DND-41 (cell line): ENCODE data around the gene SLC13A5.

ENCODE experiments used
- ATAC-seq: fragments of 200-7000 bp; cut with Tn5 transposase; 3 replicates; pipeline ENCODE4 v1.9.1; 2021; ENCODE audit warnings: low read depth; ENCODE audit not compliant: insufficient read depth
- DNase-seq: peaks from one replicate; pipeline ENCODE4 v3.0.0-alpha.2; 2020
- H2AFZ ChIP-seq: 2 replicates; pipeline ENCODE4 v1.6.0; 2012; ENCODE audit warnings: low read depth, low read length
- H3K27ac ChIP-seq: 2 replicates; pipeline ENCODE4 v1.5.1; 2012; ENCODE audit warnings: low read length, inconsistent platforms
- H3K27me3 ChIP-seq: fragments of 200-600 bp; sonication (generic); 2 replicates; pipeline ENCODE4 v1.6.0; 2012; ENCODE audit warnings: low read length, mild to moderate bottlenecking, inconsistent platforms; ENCODE audit not compliant: insufficient read depth, poor library complexity
- H3K36me3 ChIP-seq: 2 replicates; pipeline ENCODE4 v1.5.1; 2012; ENCODE audit warnings: low read length, inconsistent platforms; ENCODE audit not compliant: insufficient read depth
- H3K4me1 ChIP-seq: 2 replicates; pipeline ENCODE4 v1.5.1; 2012; ENCODE audit warnings: mild to moderate bottlenecking, low read length; ENCODE audit not compliant: insufficient read depth
- H3K4me2 ChIP-seq: 2 replicates; pipeline ENCODE4 v1.6.0; 2012; ENCODE audit warnings: mild to moderate bottlenecking, moderate library complexity, low read length, inconsistent platforms; ENCODE audit not compliant: insufficient read depth
- H3K4me3 ChIP-seq, 2 experiments: fragments of 200-600 bp in 1 of 2; shearing (Covaris generic) in 1 of 2; 2 replicates each; pipeline ENCODE4 v1.5.1; 2012 to 2016; ENCODE audit warnings: inconsistent platforms in 2 of 2, low read length in 2 of 2, mild to moderate bottlenecking in 2 of 2, low read depth in 1 of 2, moderate library complexity in 1 of 2
- H3K79me2 ChIP-seq: 2 replicates; pipeline ENCODE4 v1.6.0; 2012; ENCODE audit warnings: low read length, inconsistent platforms; ENCODE audit not compliant: insufficient read depth
- H3K9ac ChIP-seq: 2 replicates; pipeline ENCODE4 v1.6.0; 2012; ENCODE audit warnings: low read depth, mild to moderate bottlenecking, inconsistent platforms, low read length, moderate library complexity
- H3K9me3 ChIP-seq: 2 replicates; pipeline ENCODE4 v1.5.1; 2012; ENCODE audit warnings: low read length, moderate library complexity, mild to moderate bottlenecking, inconsistent platforms; ENCODE audit not compliant: insufficient read depth, severe bottlenecking
- H4K20me1 ChIP-seq: 2 replicates; pipeline ENCODE4 v1.6.0; 2012; ENCODE audit warnings: low read length; ENCODE audit not compliant: insufficient read depth
- EZH2 ChIP-seq: IDR thresholded peaks from 3 replicates; pipeline ENCODE4 v1.6.1; 2012; ENCODE audit warnings: borderline replicate concordance, low read depth, mild to moderate bottlenecking, moderate library complexity, low read length, inconsistent platforms; ENCODE audit not compliant: severe bottlenecking
- TF ChIP-seq, protein P1 (sequence below): IDR thresholded peaks from 2 replicates; pipeline ENCODE4 v1.5.1; 2012; ENCODE audit warnings: borderline replicate concordance, low read length, moderate library complexity, mild to moderate bottlenecking; ENCODE audit not compliant: poor library complexity, severe bottlenecking; ENCODE audit errors: extremely low read depth

Gene SLC13A5

DNA sequence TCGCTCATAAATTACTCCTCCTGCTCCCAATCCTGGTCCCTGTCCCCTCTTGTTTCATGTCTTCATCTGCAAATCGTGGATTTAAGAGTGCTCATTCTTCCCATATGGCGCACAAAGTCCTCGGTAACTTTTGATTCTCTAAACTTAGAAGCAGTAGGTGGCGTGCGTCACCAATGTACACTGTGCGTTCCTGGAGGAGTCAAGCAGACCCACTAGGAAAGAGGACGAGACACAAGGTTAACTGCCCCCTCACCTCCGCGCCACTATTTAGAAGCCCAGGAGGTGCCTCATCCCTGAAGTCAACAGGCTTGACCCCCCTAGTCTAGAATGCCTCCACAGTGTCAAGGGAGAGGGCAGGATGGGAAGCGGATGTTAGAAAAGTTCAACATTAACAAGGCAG lies 2.9 kb downstream of the SLC13A5 start:
- Histone ChIP-seq H4K20me1 (no peaks in the 10 kb centered on the region), H3K9me3 (no peaks in the 10 kb centered on the region), H3K36me3 (no peaks in the 10 kb centered on the region), H3K27me3 (peaks cover 2% of the 10 kb centered on the region), H3K4me3 (no peak overlapping the region), H3K9ac (no peak overlapping the region), H3K4me2 (no peak overlapping the region), H2AFZ (no peak overlapping the region), H3K4me1 (no peaks in the 10 kb centered on the region), H3K79me2 (no peaks in the 10 kb centered on the region), H3K27ac (no peak overlapping the region)
- ATAC-seq (no peak), DNase-seq (no peak)
- TF ChIP-seq EZH2: no peak
- TF ChIP-seq, protein P1, sequence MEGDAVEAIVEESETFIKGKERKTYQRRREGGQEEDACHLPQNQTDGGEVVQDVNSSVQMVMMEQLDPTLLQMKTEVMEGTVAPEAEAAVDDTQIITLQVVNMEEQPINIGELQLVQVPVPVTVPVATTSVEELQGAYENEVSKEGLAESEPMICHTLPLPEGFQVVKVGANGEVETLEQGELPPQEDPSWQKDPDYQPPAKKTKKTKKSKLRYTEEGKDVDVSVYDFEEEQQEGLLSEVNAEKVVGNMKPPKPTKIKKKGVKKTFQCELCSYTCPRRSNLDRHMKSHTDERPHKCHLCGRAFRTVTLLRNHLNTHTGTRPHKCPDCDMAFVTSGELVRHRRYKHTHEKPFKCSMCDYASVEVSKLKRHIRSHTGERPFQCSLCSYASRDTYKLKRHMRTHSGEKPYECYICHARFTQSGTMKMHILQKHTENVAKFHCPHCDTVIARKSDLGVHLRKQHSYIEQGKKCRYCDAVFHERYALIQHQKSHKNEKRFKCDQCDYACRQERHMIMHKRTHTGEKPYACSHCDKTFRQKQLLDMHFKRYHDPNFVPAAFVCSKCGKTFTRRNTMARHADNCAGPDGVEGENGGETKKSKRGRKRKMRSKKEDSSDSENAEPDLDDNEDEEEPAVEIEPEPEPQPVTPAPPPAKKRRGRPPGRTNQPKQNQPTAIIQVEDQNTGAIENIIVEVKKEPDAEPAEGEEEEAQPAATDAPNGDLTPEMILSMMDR: no peak

DNA sequence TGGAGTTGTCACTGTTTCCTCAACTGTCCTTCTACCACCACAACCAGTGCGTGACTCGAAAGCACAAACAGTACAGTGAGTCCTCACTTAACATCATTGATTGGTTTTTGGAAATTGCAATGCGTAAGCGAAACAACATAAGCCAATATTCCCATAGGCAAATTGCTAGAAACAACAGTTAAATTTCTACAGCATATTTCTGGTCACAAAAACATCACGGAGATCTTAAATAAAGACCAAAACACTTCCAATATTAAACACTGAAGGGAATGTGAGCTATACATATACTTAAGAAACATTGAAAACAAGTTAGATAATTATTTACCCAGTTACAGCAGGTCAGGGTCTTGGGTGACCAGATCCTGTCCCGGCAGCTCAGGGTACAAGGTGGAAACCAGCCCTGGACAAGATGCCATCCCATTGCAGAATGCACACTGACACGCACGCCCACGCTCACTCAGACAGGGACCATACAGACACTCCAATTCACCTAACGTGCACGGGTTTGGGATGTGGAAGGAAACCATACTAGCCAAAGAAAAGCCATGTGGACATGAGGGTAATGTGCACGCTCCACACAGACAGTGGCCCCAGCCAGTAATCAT lies 4.7 kb downstream of the SLC13A5 start:
- peaks cover 2% of the 10 kb centered on the region for H3K27me3 ChIP-seq
- no peak for TF ChIP-seq EZH2
- TF ChIP-seq, protein P1: no peak
- H3K9me3 ChIP-seq: no peaks in the 10 kb centered on the region
- ATAC-seq (no peak), DNase-seq (no peak)
- H3K9ac ChIP-seq: no peak overlapping the region
- no peaks in the 10 kb centered on the region for H3K79me2 ChIP-seq
- H2AFZ ChIP-seq: no peak overlapping the region
- H3K4me1 ChIP-seq: no peaks in the 10 kb centered on the region
- H4K20me1 ChIP-seq: no peaks in the 10 kb centered on the region
- no peak overlapping the region for H3K27ac ChIP-seq
- no peak overlapping the region for H3K4me2 ChIP-seq
- no peak overlapping the region for H3K4me3 ChIP-seq
- H3K36me3 ChIP-seq: no peaks in the 10 kb centered on the region

DNA sequence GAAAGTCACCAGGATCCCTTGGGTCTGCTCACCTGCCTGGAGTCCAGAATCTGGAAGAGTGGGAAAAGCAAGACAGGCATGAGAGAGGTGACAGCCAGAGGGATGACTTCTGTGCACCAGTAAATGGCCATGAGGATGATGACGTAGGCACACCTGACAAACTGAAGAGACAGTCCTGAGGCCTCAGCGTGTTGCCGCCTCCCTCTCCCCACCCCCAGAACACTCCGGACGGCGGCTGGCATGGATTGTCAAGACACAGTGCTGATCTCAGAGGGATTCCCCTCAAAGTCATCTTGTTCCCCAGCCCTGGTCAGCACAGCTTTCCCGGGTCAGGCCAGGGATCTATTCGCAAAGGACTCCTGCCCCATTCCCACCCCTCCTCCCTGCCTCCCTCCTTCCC lies 6.2 kb downstream of the SLC13A5 start:
- Histone ChIP-seq H3K27me3 (peaks cover 2% of the 10 kb centered on the region), H2AFZ (no peak overlapping the region), H4K20me1 (no peaks in the 10 kb centered on the region), H3K36me3 (no peaks in the 10 kb centered on the region), H3K9me3 (no peaks in the 10 kb centered on the region), H3K4me2 (no peak overlapping the region), H3K27ac (no peak overlapping the region), H3K4me3 (no peak overlapping the region), H3K9ac (no peak overlapping the region), H3K4me1 (no peaks in the 10 kb centered on the region), H3K79me2 (no peaks in the 10 kb centered on the region)
- TF ChIP-seq, protein P1: no peak
- no peak for TF ChIP-seq EZH2
- ATAC-seq: no peak
- no peak for DNase-seq
